ENCODE measurements around the gene ZBP1.

ZBP1 gene

DNA sequence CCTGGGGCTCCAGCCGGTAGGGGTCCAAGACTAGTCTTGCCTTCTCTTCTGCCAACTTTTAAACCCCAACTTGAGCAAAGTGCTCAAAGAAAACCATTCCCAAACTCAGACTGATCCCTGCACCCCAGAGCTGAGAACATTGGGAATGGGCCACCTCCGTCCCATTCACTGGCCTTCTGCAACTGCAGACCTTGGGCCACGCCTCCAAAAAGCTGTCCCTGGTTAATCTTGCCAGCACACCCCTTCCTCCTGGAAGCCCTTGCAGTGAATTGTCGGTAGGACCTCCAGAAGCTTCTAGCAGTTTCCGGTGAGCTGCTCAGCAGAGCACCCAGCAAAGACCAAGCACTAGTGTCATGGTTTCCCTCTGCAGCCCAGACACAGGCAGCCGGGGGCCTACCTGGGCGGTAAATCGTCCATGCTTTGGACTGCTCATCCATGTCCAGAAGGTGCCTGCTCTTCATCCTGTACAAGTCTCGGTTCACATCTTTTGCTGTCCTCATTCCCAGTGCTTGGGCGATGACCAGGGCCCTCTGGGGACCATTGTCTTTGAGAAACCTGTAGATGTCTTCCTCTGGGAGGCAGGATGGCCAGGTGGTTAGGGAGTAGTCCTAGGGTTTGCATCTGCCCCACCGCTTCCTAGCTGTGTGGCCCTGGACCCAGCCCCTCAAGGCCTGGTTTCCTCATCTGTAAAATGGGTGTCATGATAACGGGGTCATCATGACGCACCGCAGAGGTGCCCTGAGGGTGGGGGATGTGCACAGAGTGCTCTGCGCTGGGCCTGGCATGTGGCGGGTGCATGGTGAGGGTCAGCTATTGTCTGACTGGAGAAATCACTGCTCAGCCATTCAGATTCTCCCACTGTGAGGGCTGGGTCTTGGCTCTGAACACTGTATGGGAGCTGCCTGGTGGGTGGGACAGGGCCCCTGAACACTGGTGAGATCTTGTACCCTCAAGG, 5.5 kb downstream of the ZBP1 start:
- no peak overlapping the region for H3K27ac ChIP-seq
- TF ChIP-seq CTCF (conservative IDR thresholded peaks at IDR 0.05) = no peak

GRCh38 chr20:57613481-57613921, 6.7 kb downstream of the ZBP1 start:
- no peak overlapping the region for H3K27ac ChIP-seq
- TF ChIP-seq CTCF (conservative IDR thresholded peaks at IDR 0.05) = no peak

GRCh38 chr20:57612916-57613315, 7.3 kb downstream of the ZBP1 start:
- TF ChIP-seq CTCF (conservative IDR thresholded peaks at IDR 0.05) = no peak

DNA sequence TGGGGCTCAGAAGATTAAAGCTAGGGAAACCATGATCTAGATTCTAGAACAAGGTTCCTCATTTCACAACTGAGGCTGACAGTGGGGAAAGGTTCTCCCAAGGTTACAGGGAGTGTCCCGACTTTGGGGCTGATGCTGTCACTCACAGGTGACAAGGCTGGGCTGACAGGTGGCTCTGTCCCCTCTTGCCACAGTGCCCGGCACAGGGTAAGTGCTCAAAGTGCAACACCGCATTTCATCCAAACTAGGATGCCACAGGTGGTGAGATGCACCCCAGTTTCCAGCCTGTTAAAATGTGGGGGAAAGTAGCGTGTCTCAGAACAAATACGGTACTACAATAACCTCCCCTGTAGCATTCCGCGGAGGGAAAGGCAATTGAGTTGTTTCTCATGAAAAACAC, 7.8 kb downstream of the ZBP1 start:
- no peak overlapping the region for H3K27ac ChIP-seq

More at GRCh38 chr20:57612916-57613315, 7.3 kb downstream of the ZBP1 start:
- no peak overlapping the region for H3K27ac ChIP-seq

GRCh38 chr20:57611586-57612311, 8.5 kb downstream of the ZBP1 start:
- TF ChIP-seq CTCF (conservative IDR thresholded peaks at IDR 0.05) = no peak
- no peak overlapping the region for H3K27ac ChIP-seq

More for the DNA sequence above, 7.8 kb downstream of the ZBP1 start:
- TF ChIP-seq CTCF (conservative IDR thresholded peaks at IDR 0.05) = no peak

- no peak for TF ChIP-seq CTCF (conservative IDR thresholded peaks at IDR 0.05)
- no peak overlapping the region for H3K27ac ChIP-seq
Observed at GRCh38 chr20:57610261-57610952, 9.8 kb downstream of the ZBP1 start.

GRCh38 chr20:57609842-57610167, 10.4 kb downstream of the ZBP1 start:
- H3K27ac ChIP-seq = no peak overlapping the region
- TF ChIP-seq CTCF (conservative IDR thresholded peaks at IDR 0.05) = no peak; the same call in 1 of the 2 replicates
